K562 (cell line): Measurements from ENCODE around the gene TBX1. TPM values are rescaled to one million over a fixed set of nuclear protein-coding genes. Genes with fewer than 3 reads are reported as not detected.

ENCODE experiments used
- ATAC-seq: fragments of 200-7000 bp; cut with Tn5 transposase; 3 replicates; pipeline ENCODE4 v1.9.1; 2020; ENCODE audit warnings: moderate library complexity
- BruUV-seq: library from RNA; stranded (reverse); fragments of 400-500 nt; replicated peaks from 2 replicates; lab custom pipeline; 2021; lab: Mats Ljungman, UMichigan
- CTCF ChIA-PET: fragments of 300-600 bp; formaldehyde crosslinking; extraction: SDS; loops from one replicate; lab custom pipeline; 2021; ENCODE audit warnings: low intra/inter-chr PET ratio; lab: Yijun Ruan, JAX
- POLR2A ChIA-PET: fragments of 300-600, 350-650 bp; sonication (Branson Sonifier 250); formaldehyde crosslinking; extraction: SDS; loops from one replicate; lab custom pipeline; 2021; ENCODE audit warnings: antibody characterized with exemption, inconsistent platforms; lab: Yijun Ruan, JAX
- DNase-seq, 4 experiments: peaks; one replicate each; pipeline versions ENCODE4 v3.0.0 to v3.0.0-alpha.2; 2011 to 2018; ENCODE audit warnings: low spot score in 3 of 4, mixed read lengths in 3 of 4; ENCODE audit errors: extremely low read depth in 1 of 4
- FAIRE-seq: peaks from 2 replicates; lab custom pipeline; 2011; peaks lifted over from hg19 to GRCh38; lab: Jason Lieb, UNC
- H2AFZ ChIP-seq: 2 replicates; pipeline ENCODE4 v1.6.0; 2011; ENCODE audit warnings: low read depth, low read length, control low read depth, inconsistent platforms
- H3K27ac ChIP-seq: fragments of 200-600 bp; 3 replicates; pipeline ENCODE4 v1.8.0; 2011; ENCODE audit warnings: low read depth, mild to moderate bottlenecking, control low read depth, inconsistent platforms, low read length, moderate library complexity, mixed read lengths; ENCODE audit errors: extremely low read depth
- H3K27me3 ChIP-seq, 2 experiments: fragments of 300-600 bp in 1 of 2; 2 replicates in 1 of 2; 3 replicates in 1 of 2; pipeline versions ENCODE4 v1.6.0 to v1.8.0; 2011; ENCODE audit warnings: inconsistent platforms in 2 of 2, low read length in 2 of 2, mild to moderate bottlenecking in 1 of 2, mixed read lengths in 1 of 2, moderate library complexity in 1 of 2; ENCODE audit not compliant: control insufficient read depth in 2 of 2, insufficient read depth in 2 of 2
- H3K36me3 ChIP-seq: fragments of 300-600 bp; 3 replicates; pipeline ENCODE4 v1.8.0; 2011; ENCODE audit warnings: mild to moderate bottlenecking, low read length, inconsistent platforms; ENCODE audit not compliant: control insufficient read depth, insufficient read depth
- H3K4me1 ChIP-seq, 2 experiments: fragments of 200-600 bp in 1 of 2; replicated peaks in 1 of 2; 2 replicates in 1 of 2; 3 replicates in 1 of 2; pipeline versions ENCODE4 v1.5.1 to v1.8.0; 2011; ENCODE audit warnings: inconsistent platforms in 2 of 2, low read length in 2 of 2, mild to moderate bottlenecking in 1 of 2, mixed read lengths in 1 of 2, moderate library complexity in 1 of 2; ENCODE audit not compliant: control insufficient read depth in 2 of 2, insufficient read depth in 2 of 2
- H3K4me2 ChIP-seq: 2 replicates; pipeline ENCODE4 v1.6.1; 2011; ENCODE audit warnings: low read length, control low read depth, inconsistent platforms, mixed read lengths; ENCODE audit not compliant: insufficient read depth
- H3K4me3 ChIP-seq: fragments of 200-600 bp; sonication (generic), shearing (Covaris generic); 2 replicates; pipeline ENCODE4 v1.5.1; 2016; ENCODE audit warnings: control low read depth, inconsistent platforms
- H3K79me2 ChIP-seq: fragments of 200-600 bp; 3 replicates; pipeline ENCODE4 v1.8.0; 2011; ENCODE audit warnings: low read length, inconsistent platforms; ENCODE audit not compliant: control insufficient read depth, insufficient read depth
- H3K9ac ChIP-seq, 2 experiments: 2 replicates each; pipeline versions ENCODE4 v1.6.0 to v1.6.1; 2011; ENCODE audit warnings: low read depth in 2 of 2, low read length in 2 of 2, control low read depth in 1 of 2, inconsistent platforms in 1 of 2, mild to moderate bottlenecking in 1 of 2, mixed read lengths in 1 of 2; ENCODE audit not compliant: insufficient read depth in 1 of 2
- H3K9me1 ChIP-seq: one replicate; pipeline ENCODE4 v1.6.0; 2011; ENCODE audit warnings: inconsistent platforms, mild to moderate bottlenecking, low read length, moderate library complexity; ENCODE audit not compliant: control insufficient read depth, insufficient read depth
- H3K9me3 ChIP-seq: replicated peaks from 2 replicates; pipeline ENCODE4 v1.5.1; 2011; ENCODE audit warnings: low read depth, low read length, inconsistent platforms; ENCODE audit not compliant: control insufficient read depth, insufficient read depth
- H4K20me1 ChIP-seq: replicated peaks from 2 replicates; pipeline ENCODE4 v1.6.1; 2011; ENCODE audit warnings: low read length, inconsistent platforms, mixed read lengths; ENCODE audit not compliant: control insufficient read depth, insufficient read depth
- HBP1 ChIP-seq: fragments of 450-650 bp; formaldehyde crosslinking; IDR thresholded peaks from 2 replicates; pipeline ENCODE4 v1.4.0; 2022; ENCODE audit warnings: missing genetic modification characterization
- NCOR1 ChIP-seq: fragments of 450-650 bp; IDR thresholded peaks from 2 replicates; pipeline ENCODE4 v1.6.1; 2016; ENCODE audit warnings: mild to moderate bottlenecking, moderate library complexity
- OTX1 ChIP-seq: fragments of 450-650 bp; formaldehyde crosslinking; IDR thresholded peaks from 2 replicates; pipeline ENCODE4 v1.4.0; 2022; ENCODE audit warnings: mild to moderate bottlenecking
- RREB1 ChIP-seq: fragments of 250-450 bp; sonication (Bioruptor Pico); IDR thresholded peaks from 2 replicates; pipeline ENCODE4 v1.4.0; 2020
- U2AF2 ChIP-seq: fragments of 200-400 bp; formaldehyde crosslinking; optimal IDR thresholded peaks from 2 replicates; pipeline ENCODE3; 2017; ENCODE audit warnings: low read depth, mild to moderate bottlenecking, low read length
- ZKSCAN3 ChIP-seq: fragments of 250-450 bp; sonication (Bioruptor Pico); IDR thresholded peaks from 2 replicates; pipeline ENCODE4 v1.4.0; 2020
- ZNF76 ChIP-seq: fragments of 250-450 bp; sonication (Bioruptor Pico); IDR thresholded peaks from 2 replicates; pipeline ENCODE4 v1.4.0; 2020; ENCODE audit warnings: mild to moderate bottlenecking, moderate library complexity, borderline replicate concordance
- WGBS: fragments of 100-300 bp; shearing (Covaris generic); methylation state at CpG from one replicate; pipeline ENCODE4 v1.1.6; 2016; ENCODE audit warnings: low coverage, mixed read lengths; ENCODE audit not compliant: insufficient coverage; ENCODE audit errors: missing lambda C conversion rate; 5-methylcytosine and 5-hydroxymethylcytosine counted together
- in situ Hi-C: fragments of 300-500 bp; cut with MboI; formaldehyde crosslinking; loops from 4 replicates; pipeline ENCODE4 v1.15.0; 2018; ENCODE audit warnings: inconsistent platforms, mixed read lengths
- intact Hi-C: fragments of 100-400 bp; cut with micrococcal nuclease; formaldehyde crosslinking; loops from 2 replicates; pipeline ENCODE4 v1.14.2; 2022
- polyA plus RNA-seq, 8 experiments: library from polyadenylated mRNA; depleted of rRNA in 4 of 8; stranded (reverse) in 5 of 8; unstranded in 3 of 8; fragments of >200 nt; fragmentation: Nextera tagmentation in 2 of 8; fragmentation: Illumina TruSeq in 1 of 8; extraction: Ambion mirVana in 2 of 8; extraction: Trizol in 1 of 8; gene quantifications; 2 replicates each; pipeline versions ENCODE4 v1.2.1 to v1.2.3, GENCODE V29; 2011 to 2014; ENCODE audit warnings: inconsistent platforms in 1 of 8, missing spikeins in 1 of 8
- total RNA-seq, 7 experiments: library from RNA; depleted of rRNA in 6 of 7; stranded (reverse); fragments of >200 nt in 6 of 7; fragmentation: Illumina TruSeq in 2 of 7; extraction: Trizol in 2 of 7; gene quantifications; 2 replicates each; pipeline versions ENCODE4 v1.2.1 to v1.2.3, GENCODE V29; 2011 to 2021; ENCODE audit warnings: low replicate concordance in 1 of 7

Gene TBX1
- total and polyA plus RNA-seq, 9 of the 15 experiments (the other 6 are each of a cell fraction or from before 2014, with no cell fraction given), result 0.07 to 35.0 (median 3.9) TPM

GRCh38 chr22:19783586-19784383 lies 23.2 kb downstream of the TBX1 start:
- no peak for DNase-seq
- CTCF ChIA-PET, result no interaction called here
- intact Hi-C loops, result no loop called here
- Histone ChIP-seq H3K36me3 (peaks cover 3% of the 10 kb centered on the region; the same call in 1 of the 3 replicates), H4K20me1 (0 out of 2 replicates have a peak, but pooled peaks cover 4% of the 10 kb centered on the region), H3K9me1 (no peaks in the 10 kb centered on the region), H3K27me3 (0 out of 5 replicates have a peak, but pooled peaks cover 0 to 2% of the 10 kb centered on the region in 2 experiments), H3K4me1 (peaks cover 9 to 55% of the 10 kb centered on the region in 2 experiments), H3K27ac (no peak overlapping the region), H3K4me3 (no peak overlapping the region), H3K9me3 (no peaks in the 10 kb centered on the region), H3K79me2 (no peaks in the 10 kb centered on the region), H2AFZ (no peak overlapping the region), H3K9ac (peak overlapping the region in 1 of 2 experiments; percentile 39; a peak in 2 of 4 replicates), H3K4me2 (no peak overlapping the region)
- no peak for FAIRE-seq
- ATAC-seq, result no peak
- WGBS, result 54% methylated on average over 24 of the region's 24 CpGs
- in situ Hi-C loops, result no loop called here
- POLR2A ChIA-PET, result interaction anchor here (0.5 to 16.8 kb wide), 12 partner anchors 8 to 207 kb away, joined by 3 to 205 read pairs (median 3); no protein-coding TSS in a partner anchor
- BruUV-seq, result no TSS peak
- TF ChIP-seq NCOR1 (no peak), ZNF76 (CRISPR knock-in tag) (0 out of 2 replicates have a peak, but pooled peaks have one; percentile 26), U2AF2 (no peak), RREB1 (CRISPR knock-in tag) (0 out of 2 replicates have a peak, but pooled peaks have one; percentile 57), OTX1 (0 out of 2 replicates have a peak, but pooled peaks have one; percentile 17), HBP1 (CRISPR knock-in tag) (peak; percentile 39; the same call in 1 of the 2 replicates), ZKSCAN3 (0 out of 2 replicates have a peak, but pooled peaks have one; percentile 4)
